HCT116 (cell line): ENCODE measurements around the gene SIGLEC12.

Experiments
- CTCF ChIP-seq, 3 experiments: fragments of 200-600 bp in 1 of 3; sonication (generic) in 1 of 3; IDR thresholded peaks in 2 of 3; conservative IDR thresholded peaks in 1 of 3; 2 replicates each; pipeline ENCODE4 v1.5.1; 2012 to 2017; ENCODE audit warnings: low read depth in 2 of 3, low read length in 2 of 3, antibody characterized with exemption in 1 of 3, borderline replicate concordance in 1 of 3, control low read depth in 1 of 3, mild to moderate bottlenecking in 1 of 3, mixed read lengths in 1 of 3, mixed run types in 1 of 3, moderate library complexity in 1 of 3; ENCODE audit not compliant: insufficient read depth in 1 of 3
- EGR1 ChIP-seq: IDR thresholded peaks from 2 replicates; pipeline ENCODE4 v1.6.1; 2012; ENCODE audit warnings: low read depth
- EZH2 ChIP-seq: fragments of 200-600 bp; sonication (generic); IDR thresholded peaks from 2 replicates; pipeline ENCODE4 v1.6.1; 2017; ENCODE audit warnings: antibody characterized with exemption, mixed run types
- EZH2phosphoT487 ChIP-seq: fragments of 200-600 bp; IDR thresholded peaks from 2 replicates; pipeline ENCODE4 v1.6.1; 2018; ENCODE audit warnings: antibody characterized with exemption, borderline replicate concordance
- MAX ChIP-seq: IDR thresholded peaks from 2 replicates; pipeline ENCODE4 v1.6.1; 2012
- POLR2A ChIP-seq: IDR thresholded peaks from 2 replicates; pipeline ENCODE4 v1.7.0; 2011; ENCODE audit warnings: borderline replicate concordance; ENCODE audit not compliant: insufficient read depth, insufficient read length; ENCODE audit errors: extremely low read depth
- POLR2AphosphoS5 ChIP-seq: IDR thresholded peaks from 2 replicates; pipeline ENCODE4 v1.6.1; 2011; ENCODE audit warnings: mild to moderate bottlenecking, low read depth, low read length, moderate library complexity
- RAD21 ChIP-seq: IDR thresholded peaks from 2 replicates; pipeline ENCODE4 v1.6.1; 2012; ENCODE audit warnings: low read depth, mild to moderate bottlenecking
- REST ChIP-seq: IDR thresholded peaks from 2 replicates; pipeline ENCODE4 v1.6.1; 2012; ENCODE audit warnings: low read depth
- YY1 ChIP-seq: IDR thresholded peaks from 2 replicates; pipeline ENCODE4 v1.6.1; 2011; ENCODE audit warnings: low read length, low read depth, moderate library complexity, mild to moderate bottlenecking; ENCODE audit not compliant: insufficient replicate concordance; ENCODE audit errors: extremely low read depth
- ZNF274 ChIP-seq: fragments of 200-500 bp; sonication (Bioruptor generic); IDR thresholded peaks from 2 replicates; pipeline ENCODE4 v1.6.1; 2014; ENCODE audit warnings: mild to moderate bottlenecking, low read depth, low read length, inconsistent platforms

GRCh38 chr19:51503286-51503817 is 1.8 kb upstream of the SIGLEC12 start:
- TF ChIP-seq CTCF (IDR thresholded peaks at IDR 0.05 in 2 of 3, conservative IDR thresholded peaks at IDR 0.05 in 1 of 3; ENCODE audit: borderline replicate concordance in 1 of 3, insufficient read depth in 1 of 3, low read depth in 2 of 3, low read length in 2 of 3) (no peak), EZH2phosphoT487 (no peak), POLR2A (no peak), EZH2 (no peak), POLR2AphosphoS5 (no peak), YY1 (no peak), ZNF274 (no peak), REST (no peak), EGR1 (no peak), RAD21 (no peak), MAX (no peak)
